PC-3 (cell line): Measurements from ENCODE around the gene DGKI.

Experiments used
- EZH2 ChIP-seq: fragments of 300-600 bp; sonication (generic); IDR thresholded peaks from one replicate; pipeline ENCODE4 v1.6.1; 2017; ENCODE audit warnings: antibody characterized with exemption, mild to moderate bottlenecking, low read length; ENCODE audit not compliant: unreplicated experiment
- EZH2phosphoT487 ChIP-seq: fragments of 300-600 bp; sonication (generic); IDR thresholded peaks from 2 replicates; pipeline ENCODE4 v1.6.1; 2018; ENCODE audit warnings: mild to moderate bottlenecking, antibody characterized with exemption, low read length, borderline replicate concordance
- TF ChIP-seq, protein P1 (sequence below): fragments of 300-600 bp; sonication (generic); conservative IDR thresholded peaks from 2 replicates; pipeline ENCODE4 v1.5.1; 2017; ENCODE audit warnings: antibody characterized with exemption, low read depth, mild to moderate bottlenecking, low read length

DNA sequence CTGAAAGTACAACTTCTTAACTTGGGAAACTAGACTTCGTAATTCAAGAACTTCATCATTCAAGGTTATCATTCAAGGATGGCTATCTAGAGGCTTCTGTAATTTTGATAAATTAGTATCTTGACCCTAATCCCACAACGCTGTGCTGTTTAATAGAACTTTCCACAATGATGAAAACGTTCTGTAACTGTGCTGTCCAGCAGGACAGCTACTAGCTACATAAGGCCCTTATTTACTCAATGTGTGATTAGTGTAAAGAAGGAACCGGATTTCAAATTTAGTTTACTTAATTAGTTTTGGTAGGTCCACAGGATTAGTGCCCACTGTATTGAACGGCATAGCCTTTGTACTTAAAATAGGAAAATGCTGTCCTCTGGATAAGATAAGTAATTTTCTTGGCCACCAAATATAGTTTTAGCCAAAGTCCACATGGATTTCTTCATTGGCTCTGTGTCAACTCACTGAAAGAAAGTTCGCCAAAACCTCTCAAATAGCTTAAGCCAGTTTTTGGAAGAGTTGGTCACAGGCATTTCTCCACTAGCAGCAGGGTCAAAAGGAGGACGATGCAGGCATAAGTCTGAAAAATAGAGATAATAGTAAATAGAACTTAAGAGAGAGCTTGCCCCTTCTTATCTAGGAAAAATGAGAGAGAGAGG lies 17.3 kb downstream of the DGKI start:
- TF ChIP-seq, protein P1, sequence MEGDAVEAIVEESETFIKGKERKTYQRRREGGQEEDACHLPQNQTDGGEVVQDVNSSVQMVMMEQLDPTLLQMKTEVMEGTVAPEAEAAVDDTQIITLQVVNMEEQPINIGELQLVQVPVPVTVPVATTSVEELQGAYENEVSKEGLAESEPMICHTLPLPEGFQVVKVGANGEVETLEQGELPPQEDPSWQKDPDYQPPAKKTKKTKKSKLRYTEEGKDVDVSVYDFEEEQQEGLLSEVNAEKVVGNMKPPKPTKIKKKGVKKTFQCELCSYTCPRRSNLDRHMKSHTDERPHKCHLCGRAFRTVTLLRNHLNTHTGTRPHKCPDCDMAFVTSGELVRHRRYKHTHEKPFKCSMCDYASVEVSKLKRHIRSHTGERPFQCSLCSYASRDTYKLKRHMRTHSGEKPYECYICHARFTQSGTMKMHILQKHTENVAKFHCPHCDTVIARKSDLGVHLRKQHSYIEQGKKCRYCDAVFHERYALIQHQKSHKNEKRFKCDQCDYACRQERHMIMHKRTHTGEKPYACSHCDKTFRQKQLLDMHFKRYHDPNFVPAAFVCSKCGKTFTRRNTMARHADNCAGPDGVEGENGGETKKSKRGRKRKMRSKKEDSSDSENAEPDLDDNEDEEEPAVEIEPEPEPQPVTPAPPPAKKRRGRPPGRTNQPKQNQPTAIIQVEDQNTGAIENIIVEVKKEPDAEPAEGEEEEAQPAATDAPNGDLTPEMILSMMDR: no peak
- TF ChIP-seq EZH2phosphoT487 (no peak), EZH2 (no peak)
